CD4-positive, alpha-beta memory T cell (primary cell): Measurements from ENCODE around the gene MYO1C. TPM values are rescaled to one million over a fixed set of nuclear protein-coding genes. Genes with fewer than 3 reads are reported as not detected.

ENCODE experiments used
- CTCF ChIA-PET: fragments of 350-600 bp; sonication (Branson Sonifier 250); formaldehyde crosslinking; loops from one replicate; lab custom pipeline; 2021; ENCODE audit warnings: inconsistent platforms; ENCODE audit not compliant: partially characterized antibody; lab: Charles Lee
- POLR2A ChIA-PET: fragments of 350-600 bp; sonication (Branson Sonifier 250); formaldehyde crosslinking; loops from one replicate; lab custom pipeline; 2021; ENCODE audit not compliant: partially characterized antibody; lab: Charles Lee
- DNase-seq, 5 donors: peaks; one replicate each; pipeline versions ENCODE4 v3.0.0 to v3.0.0-alpha.2; 2020 to 2022; ENCODE audit warnings: mixed read lengths in 1 of 5
- H3K27ac ChIP-seq: one replicate; pipeline ENCODE4 v1.7.0; 2013; ENCODE audit warnings: low read depth, low read length
- H3K27me3 ChIP-seq: 2 replicates; pipeline ENCODE4 v1.7.0; 2013; ENCODE audit warnings: mild to moderate bottlenecking, low read length, moderate library complexity; ENCODE audit not compliant: insufficient read depth
- H3K36me3 ChIP-seq: 2 replicates; pipeline ENCODE4 v1.7.0; 2013; ENCODE audit warnings: mild to moderate bottlenecking, low read length, moderate library complexity; ENCODE audit not compliant: insufficient read depth
- H3K4me1 ChIP-seq: 2 replicates; pipeline ENCODE4 v1.7.0; 2013; ENCODE audit warnings: mild to moderate bottlenecking, low read length, moderate library complexity; ENCODE audit not compliant: insufficient read depth
- H3K4me3 ChIP-seq, 2 donors: one replicate each; pipeline ENCODE4 v1.7.0; 2013; ENCODE audit warnings: low read length in 2 of 2, mild to moderate bottlenecking in 1 of 2
- H3K9me3 ChIP-seq, 2 donors: one replicate each; pipeline ENCODE4 v1.7.0; 2013; ENCODE audit warnings: low read length in 2 of 2, control low read depth in 1 of 2; ENCODE audit not compliant: control insufficient read depth in 1 of 2
- H3K27ac Mint-ChIP-seq, 7 donors: one replicate each; pipeline ENCODE4 v1.8.0; 2020 to 2021; ENCODE audit warnings: mixed read lengths in 7 of 7, mild to moderate bottlenecking in 6 of 7, inconsistent platforms in 3 of 7, moderate library complexity in 3 of 7
- H3K27me3 Mint-ChIP-seq, 2 donors: one replicate each; pipeline ENCODE4 v1.8.0; 2020 to 2021; ENCODE audit warnings: mixed read lengths in 2 of 2
- H3K36me3 Mint-ChIP-seq, 2 donors: one replicate each; pipeline ENCODE4 v1.8.0; 2020 to 2021; ENCODE audit warnings: mixed read lengths in 2 of 2, inconsistent platforms in 1 of 2, mild to moderate bottlenecking in 1 of 2
- H3K4me1 Mint-ChIP-seq, 4 donors: one replicate each; pipeline ENCODE4 v1.8.0; 2020 to 2021; ENCODE audit warnings: mixed read lengths in 4 of 4, mild to moderate bottlenecking in 1 of 4
- H3K4me3 Mint-ChIP-seq, 8 donors: one replicate each; pipeline ENCODE4 v1.8.0; 2020 to 2021; ENCODE audit warnings: mixed read lengths in 8 of 8, mild to moderate bottlenecking in 7 of 8, moderate library complexity in 6 of 8, inconsistent platforms in 3 of 8
- H3K9me3 Mint-ChIP-seq, 8 donors: one replicate each; pipeline ENCODE4 v1.8.0; 2020 to 2021; ENCODE audit warnings: mixed read lengths in 8 of 8, mild to moderate bottlenecking in 5 of 8, inconsistent platforms in 3 of 8, moderate library complexity in 1 of 8
- intact Hi-C: fragments of 100-400 bp; cut with micrococcal nuclease; formaldehyde crosslinking; loops from one replicate; pipeline ENCODE4 v1.15.1; 2023
- polyA plus RNA-seq, 2 donors: library from polyadenylated mRNA; unstranded; fragments of 300-500 nt; fragmentation: Illumina TruSeq; gene quantifications; one replicate each; pipeline ENCODE4 v1.2.3, GENCODE V29; 2021
- total RNA-seq, 2 experiments: library from RNA; stranded (reverse); gene quantifications; one replicate each; pipeline ENCODE4 v1.2.3, GENCODE V29; 2021

The MYO1C gene
- total and polyA plus RNA-seq, 4 experiments from 2014 or later, result 6.3 to 31.1 (median 24.8) TPM

DNA sequence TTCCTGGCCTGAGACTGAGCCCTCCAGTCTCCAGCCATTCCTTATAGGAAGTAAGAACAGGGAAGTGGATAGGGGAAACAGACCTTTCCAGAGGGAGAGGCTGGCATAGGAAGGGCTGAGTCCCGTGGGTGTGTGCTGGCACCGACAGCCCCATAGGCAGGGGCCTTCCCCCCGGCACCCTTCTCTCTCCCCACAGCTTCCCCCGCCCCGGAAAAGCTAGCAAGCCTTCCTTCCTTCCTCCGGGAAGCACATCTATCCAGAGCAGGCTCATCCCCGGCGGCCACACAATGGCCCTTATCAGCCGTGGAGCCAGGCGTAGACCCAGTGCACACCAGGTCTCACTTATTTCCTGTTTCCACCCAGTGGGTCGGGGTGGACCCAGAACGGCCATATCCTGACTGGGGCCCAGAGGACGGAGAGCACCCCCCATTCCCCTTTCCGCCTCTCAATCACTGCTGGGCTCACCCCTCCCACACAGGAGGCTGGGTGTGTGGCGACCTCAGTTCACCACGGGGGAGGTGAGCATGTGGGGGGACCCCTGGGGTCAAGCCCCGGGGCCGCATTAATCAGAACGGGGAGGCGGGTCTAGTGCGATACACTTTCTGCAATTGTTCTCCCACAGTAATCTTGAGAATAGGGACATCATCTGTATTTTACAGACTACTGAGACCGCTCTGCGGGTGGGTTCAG is 950 bp upstream of the MYO1C start:
- Mint-ChIP-seq H3K36me3 (peaks cover 3 to 25% of the 10 kb centered on the region in 2 donors), H3K4me3 (peak overlapping the region in 6 of 8 donors; percentile 14 to 75 (median 63)), H3K9me3 (peaks cover 0 to 4% (median 0%) of the 10 kb centered on the region in 8 donors), H3K27me3 (no peaks in the 10 kb centered on the region), H3K4me1 (peaks cover 13 to 48% (median 27%) of the 10 kb centered on the region in 4 donors), H3K27ac (peak overlapping the region in 6 of 7 donors; percentile 42 to 86 (median 70))
- Histone ChIP-seq H3K4me1 (peaks cover 33% of the 10 kb centered on the region), H3K36me3 (peaks cover 16% of the 10 kb centered on the region), H3K27ac (no peak overlapping the region), H3K9me3 (no peaks in the 10 kb centered on the region), H3K27me3 (no peaks in the 10 kb centered on the region), H3K4me3 (no peak overlapping the region)
- DNase-seq, result no peak
- CTCF ChIA-PET, result interaction anchor here (1.1 kb wide), 1 partner anchor 128 kb away, joined by 3 read pairs; no protein-coding TSS in a partner anchor
- intact Hi-C loops, result no loop called here
- POLR2A ChIA-PET, result interaction anchor here (1.1 to 2.9 kb wide), 5 partner anchors 22 to 128 kb away, joined by 3 to 22 read pairs (median 7); partner anchors contain the start of genes INPP5K and YWHAE

DNA sequence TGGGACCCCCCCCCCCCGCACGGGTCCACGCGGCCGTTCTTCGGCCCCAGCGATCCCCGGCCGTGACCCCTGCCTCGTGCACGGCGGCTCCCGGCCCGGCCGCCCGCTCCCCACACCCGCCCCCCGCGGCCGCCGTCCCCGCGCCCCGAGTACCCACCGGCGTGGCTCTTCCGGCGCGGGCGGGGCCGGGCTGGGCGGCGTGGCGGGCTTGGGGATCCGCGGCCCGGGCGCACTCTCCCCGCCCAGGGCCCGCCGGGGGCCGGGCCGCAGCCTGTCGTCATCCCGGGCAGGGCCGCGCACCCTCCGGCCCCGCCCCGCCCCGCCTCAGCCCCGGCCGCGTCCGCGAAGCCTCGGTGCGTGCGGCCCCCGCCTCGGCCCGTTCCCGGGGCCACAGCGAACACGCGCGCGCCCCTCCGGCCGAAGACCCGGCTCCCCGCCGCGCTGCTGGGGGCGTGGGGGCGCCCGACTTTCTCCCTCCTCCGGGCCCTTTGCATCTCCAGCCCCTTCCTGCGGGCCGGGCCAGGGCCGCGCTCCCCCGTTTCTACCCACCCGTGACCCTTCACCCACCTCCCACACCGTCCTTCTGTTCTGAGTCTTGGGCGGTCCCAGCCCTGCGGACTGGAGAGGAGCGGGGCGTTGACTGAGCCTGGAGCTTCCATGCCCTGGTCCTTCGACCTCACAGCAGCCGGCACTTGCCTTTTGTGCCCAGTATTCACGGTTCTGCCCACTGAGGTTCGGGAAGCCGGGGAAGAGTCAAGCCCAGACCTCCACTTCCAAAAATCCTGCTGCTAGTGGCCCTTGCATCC is 840 bp downstream of the MYO1C start:
- Histone ChIP-seq H3K9me3 (no peaks in the 10 kb centered on the region), H3K4me1 (peaks cover 47% of the 10 kb centered on the region), H3K36me3 (peaks cover 10% of the 10 kb centered on the region), H3K4me3 (peak overlapping the region in 1 of 2 donors; percentile 66), H3K27ac (peak overlapping the region; percentile 55), H3K27me3 (no peaks in the 10 kb centered on the region)
- DNase-seq, result peak in 2 of 5 donors; percentile 22 to 27
- intact Hi-C loops, result no loop called here
- Mint-ChIP-seq H3K27me3 (no peaks in the 10 kb centered on the region), H3K4me1 (peaks cover 17 to 57% (median 35%) of the 10 kb centered on the region in 4 donors), H3K9me3 (peaks cover 0 to 4% (median 0%) of the 10 kb centered on the region in 8 donors), H3K36me3 (peaks cover 3 to 20% of the 10 kb centered on the region in 2 donors), H3K27ac (peak overlapping the region; percentile 64 to 88 (median 86)), H3K4me3 (peak overlapping the region; percentile 77 to 92 (median 85))
- ChIA-PET CTCF (interaction anchor here (1.0 kb wide), 1 partner anchor 24 kb away, joined by 4 read pairs; the partner anchor contains the start of gene INPP5K), POLR2A (interaction anchor here (1.3 to 2.9 kb wide), 6 partner anchors 9 to 126 kb away, joined by 3 to 22 read pairs (median 6); partner anchors contain the start of genes INPP5K and YWHAE)

DNA sequence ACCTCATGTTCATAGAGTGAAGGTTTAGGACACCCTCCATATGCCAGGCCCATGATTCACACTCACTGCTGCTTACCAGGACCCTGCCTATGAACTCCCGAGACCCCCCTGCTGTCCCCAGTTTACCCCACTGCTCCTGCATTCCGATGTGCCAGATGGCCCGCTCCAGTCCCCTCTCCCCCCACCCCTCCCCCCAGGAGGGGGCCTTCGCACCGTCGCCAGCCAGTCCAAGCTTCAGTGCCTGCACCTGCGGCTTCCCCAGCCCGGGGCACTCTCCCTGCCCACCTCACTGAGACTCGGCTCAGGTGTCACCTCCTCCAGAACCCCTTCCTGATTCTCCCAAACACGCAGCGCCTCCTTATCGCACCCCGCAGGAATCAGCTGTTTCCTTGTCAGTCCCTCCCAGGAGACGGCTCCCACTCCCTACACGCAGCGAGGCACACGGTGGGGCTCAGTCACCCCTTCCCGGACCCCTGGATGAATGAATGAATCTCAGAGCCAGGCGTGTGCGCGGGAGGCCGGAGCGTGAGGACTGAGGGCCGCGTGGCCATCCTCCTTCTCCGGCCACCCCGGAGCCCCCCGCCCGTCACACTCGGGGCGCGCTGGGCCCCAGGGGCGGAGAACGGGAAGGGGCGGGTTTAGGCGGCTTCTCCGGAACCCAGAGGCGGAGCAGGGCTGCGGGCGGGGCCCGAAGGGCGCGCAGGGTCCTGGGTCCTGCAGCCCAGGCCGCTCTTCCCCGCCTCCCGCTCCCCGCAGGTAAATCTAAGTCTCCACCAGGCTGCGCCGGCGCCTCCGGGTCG is 1.6 kb downstream of the MYO1C start:
- Histone ChIP-seq H3K36me3 (peaks cover 5% of the 10 kb centered on the region), H3K27ac (peak overlapping the region; percentile 55), H3K27me3 (no peaks in the 10 kb centered on the region), H3K4me3 (peak overlapping the region in 1 of 2 donors; percentile 66), H3K4me1 (peaks cover 52% of the 10 kb centered on the region), H3K9me3 (no peaks in the 10 kb centered on the region)
- H3K4me1 Mint-ChIP-seq, result peaks cover 17 to 61% (median 37%) of the 10 kb centered on the region in 4 donors
- intact Hi-C loops, result no loop called here
- H3K36me3 Mint-ChIP-seq, result peaks cover 2 to 15% of the 10 kb centered on the region in 2 donors
- ChIA-PET POLR2A (interaction anchor here (0.6 to 5.4 kb wide), 3 partner anchors 25 to 125 kb away, joined by 3 to 56 read pairs (median 7); partner anchors contain the start of gene INPP5K), CTCF (interaction anchor here (0.8 kb wide), 1 partner anchor 129 kb away, joined by 3 read pairs; no protein-coding TSS in a partner anchor)
- peak overlapping the region; percentile 73 to 92 (median 88) for H3K4me3 Mint-ChIP-seq
- peak overlapping the region; percentile 58 to 85 (median 83) for H3K27ac Mint-ChIP-seq
- DNase-seq, result peak; percentile 41 to 59 (median 50)
- no peaks in the 10 kb centered on the region for H3K27me3 Mint-ChIP-seq
- H3K9me3 Mint-ChIP-seq, result peaks cover 0 to 4% (median 0%) of the 10 kb centered on the region in 8 donors

DNA sequence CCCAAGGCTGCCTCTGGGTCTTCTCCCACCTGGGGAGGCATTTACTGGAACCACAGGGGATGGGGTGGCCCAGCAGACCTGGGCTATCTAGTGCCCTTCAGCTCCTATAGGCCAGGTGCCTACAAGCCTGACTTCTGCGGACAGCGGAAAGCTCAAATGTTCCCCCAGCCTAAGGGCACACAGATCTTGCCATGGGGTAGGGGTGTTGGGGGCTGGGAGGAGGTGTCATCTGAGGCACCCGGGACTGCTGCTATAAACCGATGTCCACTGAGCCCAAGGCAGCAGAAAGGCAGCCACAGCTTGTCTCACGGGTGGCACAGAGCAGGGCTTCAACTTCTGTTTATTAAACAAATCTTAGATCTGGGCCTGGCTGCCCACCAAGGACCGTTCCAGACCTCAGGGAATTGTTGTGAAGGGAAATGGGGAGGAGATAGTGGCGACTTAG is 3.6 kb downstream of the MYO1C start:
- no peak overlapping the region for H3K4me3 ChIP-seq
- no peaks in the 10 kb centered on the region for H3K36me3 ChIP-seq
- H3K27me3 ChIP-seq, result no peaks in the 10 kb centered on the region
- no peaks in the 10 kb centered on the region for H3K27me3 Mint-ChIP-seq
- DNase-seq, result no peak
- H3K36me3 Mint-ChIP-seq, result peaks cover 0 to 12% of the 10 kb centered on the region in 2 donors
- ChIA-PET POLR2A (interaction anchor here (2.0 to 5.4 kb wide), 4 partner anchors 27 to 92 kb away, joined by 8 to 56 read pairs (median 27); partner anchors contain the start of genes CRK, INPP5K and YWHAE), CTCF (interaction anchor here (1.1 kb wide), 1 partner anchor 36 kb away, joined by 3 read pairs; no protein-coding TSS in a partner anchor)
- H3K9me3 ChIP-seq, result no peaks in the 10 kb centered on the region
- intact Hi-C loops, result loop anchor here (1.0 kb wide), 3 partner anchors 27 to 89 kb away; partner anchors contain the start of genes CRK, INPP5K and YWHAE
- H3K9me3 Mint-ChIP-seq, result peaks cover 0 to 4% (median 0%) of the 10 kb centered on the region in 8 donors
- peaks cover 21 to 66% (median 44%) of the 10 kb centered on the region in 4 donors for H3K4me1 Mint-ChIP-seq
- peaks cover 57% of the 10 kb centered on the region for H3K4me1 ChIP-seq
- H3K27ac Mint-ChIP-seq, result peak overlapping the region; percentile 37 to 97 (median 85)
- H3K4me3 Mint-ChIP-seq, result peak overlapping the region; percentile 54 to 85 (median 81)
- H3K27ac ChIP-seq, result peak overlapping the region; percentile 72

DNA sequence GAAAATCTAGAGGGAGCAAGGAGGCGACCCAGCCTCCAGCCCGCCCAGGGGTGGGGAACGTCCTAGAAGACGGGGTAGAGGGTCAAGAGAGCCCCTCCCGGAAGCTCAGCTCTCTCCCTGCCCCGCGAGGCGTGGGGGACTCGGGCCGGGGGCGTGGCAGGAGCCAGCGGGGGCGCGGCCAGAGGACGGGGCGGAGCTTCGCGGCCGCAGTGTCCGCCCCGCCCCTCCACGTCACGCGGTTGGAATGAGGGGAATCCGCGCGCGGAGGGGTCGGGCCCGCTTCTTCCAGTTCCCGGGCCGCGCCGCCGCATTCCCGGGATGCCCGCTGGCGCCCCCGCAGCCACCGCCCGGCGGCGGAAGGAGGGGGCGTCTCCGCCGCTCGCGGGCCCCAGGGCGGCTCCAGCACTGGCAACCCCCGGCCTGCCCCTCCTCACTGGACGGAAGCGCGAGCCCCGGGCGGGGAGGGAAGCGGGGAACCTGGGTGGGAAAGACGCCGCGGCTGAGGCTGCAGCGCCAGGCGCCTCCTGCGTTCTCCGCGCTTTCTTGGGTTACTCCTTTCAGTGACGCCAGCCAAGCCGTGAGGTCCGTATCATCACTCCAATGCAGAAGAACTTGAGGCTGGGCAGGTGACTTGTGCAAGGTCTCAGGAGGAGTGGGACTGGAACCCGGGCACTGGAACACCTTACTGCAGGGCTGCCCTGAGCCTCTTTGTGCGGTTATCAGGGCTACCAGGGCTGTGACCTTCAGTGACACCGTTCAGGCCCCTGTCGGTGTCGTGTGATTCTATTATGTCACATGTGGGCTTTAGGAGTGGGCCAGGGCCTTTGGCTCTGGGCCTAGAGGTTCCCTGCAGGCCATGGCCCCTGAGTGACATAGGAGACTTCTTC is 4.3 kb downstream of the MYO1C start:
- peaks cover 0 to 4% (median 0%) of the 10 kb centered on the region in 8 donors for H3K9me3 Mint-ChIP-seq
- DNase-seq, result peak; percentile 66 to 78 (median 71)
- POLR2A ChIA-PET, result interaction anchor here (0.6 to 5.4 kb wide), 8 partner anchors 10 to 137 kb away, joined by 3 to 56 read pairs (median 8); partner anchors contain the start of genes CRK, INPP5K and YWHAE
- intact Hi-C loops, result loop anchor here (1.0 kb wide), 3 partner anchors 28 to 88 kb away; partner anchors contain the start of genes CRK, INPP5K and YWHAE
- CTCF ChIA-PET, result interaction anchor here (0.7 to 1.1 kb wide), 4 partner anchors 25 to 126 kb away, joined by 3 to 4 read pairs (median 3); no protein-coding TSS in a partner anchor
- peak overlapping the region; percentile 27 to 54 for H3K4me3 ChIP-seq
- H3K36me3 Mint-ChIP-seq, result peaks cover 2 to 16% of the 10 kb centered on the region in 2 donors
- H3K4me1 ChIP-seq, result peaks cover 55% of the 10 kb centered on the region
- H3K27me3 ChIP-seq, result no peaks in the 10 kb centered on the region
- peaks cover 19 to 65% (median 41%) of the 10 kb centered on the region in 4 donors for H3K4me1 Mint-ChIP-seq
- H3K9me3 ChIP-seq, result no peaks in the 10 kb centered on the region
- H3K4me3 Mint-ChIP-seq, result peak overlapping the region; percentile 82 to 91 (median 88)
- H3K27ac ChIP-seq, result peak overlapping the region; percentile 72
- no peaks in the 10 kb centered on the region for H3K36me3 ChIP-seq
- H3K27me3 Mint-ChIP-seq, result no peaks in the 10 kb centered on the region
- H3K27ac Mint-ChIP-seq, result peak overlapping the region; percentile 37 to 97 (median 88)
